Camera-type eye (tissue), 1 donor: ENCODE results near the gene UGGT1. TPM values are rescaled to one million over a fixed set of nuclear protein-coding genes. Genes with fewer than 3 reads are reported as not detected.

Experiments
- total RNA-seq: library from RNA; depleted of rRNA; stranded (reverse); fragments of >200 nt; gene quantifications from one replicate; pipeline ENCODE4 v1.2.3, GENCODE V29; 2014

The UGGT1 gene, protein sequence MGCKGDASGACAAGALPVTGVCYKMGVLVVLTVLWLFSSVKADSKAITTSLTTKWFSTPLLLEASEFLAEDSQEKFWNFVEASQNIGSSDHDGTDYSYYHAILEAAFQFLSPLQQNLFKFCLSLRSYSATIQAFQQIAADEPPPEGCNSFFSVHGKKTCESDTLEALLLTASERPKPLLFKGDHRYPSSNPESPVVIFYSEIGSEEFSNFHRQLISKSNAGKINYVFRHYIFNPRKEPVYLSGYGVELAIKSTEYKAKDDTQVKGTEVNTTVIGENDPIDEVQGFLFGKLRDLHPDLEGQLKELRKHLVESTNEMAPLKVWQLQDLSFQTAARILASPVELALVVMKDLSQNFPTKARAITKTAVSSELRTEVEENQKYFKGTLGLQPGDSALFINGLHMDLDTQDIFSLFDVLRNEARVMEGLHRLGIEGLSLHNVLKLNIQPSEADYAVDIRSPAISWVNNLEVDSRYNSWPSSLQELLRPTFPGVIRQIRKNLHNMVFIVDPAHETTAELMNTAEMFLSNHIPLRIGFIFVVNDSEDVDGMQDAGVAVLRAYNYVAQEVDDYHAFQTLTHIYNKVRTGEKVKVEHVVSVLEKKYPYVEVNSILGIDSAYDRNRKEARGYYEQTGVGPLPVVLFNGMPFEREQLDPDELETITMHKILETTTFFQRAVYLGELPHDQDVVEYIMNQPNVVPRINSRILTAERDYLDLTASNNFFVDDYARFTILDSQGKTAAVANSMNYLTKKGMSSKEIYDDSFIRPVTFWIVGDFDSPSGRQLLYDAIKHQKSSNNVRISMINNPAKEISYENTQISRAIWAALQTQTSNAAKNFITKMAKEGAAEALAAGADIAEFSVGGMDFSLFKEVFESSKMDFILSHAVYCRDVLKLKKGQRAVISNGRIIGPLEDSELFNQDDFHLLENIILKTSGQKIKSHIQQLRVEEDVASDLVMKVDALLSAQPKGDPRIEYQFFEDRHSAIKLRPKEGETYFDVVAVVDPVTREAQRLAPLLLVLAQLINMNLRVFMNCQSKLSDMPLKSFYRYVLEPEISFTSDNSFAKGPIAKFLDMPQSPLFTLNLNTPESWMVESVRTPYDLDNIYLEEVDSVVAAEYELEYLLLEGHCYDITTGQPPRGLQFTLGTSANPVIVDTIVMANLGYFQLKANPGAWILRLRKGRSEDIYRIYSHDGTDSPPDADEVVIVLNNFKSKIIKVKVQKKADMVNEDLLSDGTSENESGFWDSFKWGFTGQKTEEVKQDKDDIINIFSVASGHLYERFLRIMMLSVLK (N-terminal part only)
- 79.1 TPM for total RNA-seq

DNA sequence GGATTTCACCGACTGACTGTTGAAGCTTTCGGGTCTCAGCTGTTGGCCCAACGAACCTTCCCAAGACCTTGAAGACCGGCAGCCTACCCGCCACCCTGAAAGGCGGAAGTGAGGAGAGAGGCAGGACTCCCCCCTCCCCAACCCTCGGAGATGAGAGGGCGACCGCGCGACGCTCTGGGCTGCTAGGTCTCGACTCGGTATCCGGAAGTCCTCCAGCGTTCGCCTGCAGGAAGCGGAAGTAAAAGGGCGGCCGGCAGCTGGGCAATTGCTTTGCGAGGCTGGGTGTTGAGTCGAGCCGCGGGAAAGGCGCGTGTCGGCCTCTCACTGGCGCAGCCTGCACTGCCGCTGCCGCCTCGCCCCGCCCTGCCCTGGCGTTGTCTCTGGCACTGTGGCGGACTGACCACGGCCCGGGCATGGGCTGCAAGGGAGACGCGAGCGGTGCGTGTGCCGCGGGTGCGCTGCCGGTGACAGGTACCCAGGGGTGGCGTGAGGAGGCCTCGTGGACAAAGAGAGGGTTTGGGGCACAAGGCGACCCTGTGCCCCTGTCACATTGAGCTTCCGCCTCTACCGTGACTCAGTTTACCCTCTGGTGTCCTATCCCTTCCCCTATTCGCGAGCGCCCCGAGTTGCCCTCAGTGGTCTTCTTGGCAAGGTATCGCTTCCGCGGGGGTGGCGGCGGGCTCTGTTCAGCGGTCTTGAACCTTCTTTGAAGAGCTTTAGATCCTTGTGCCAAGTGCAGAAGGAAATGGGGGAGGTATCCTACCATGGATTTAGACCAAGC, at the start of gene UGGT1:
TSS of gene UGGT1 (plus strand) at position 256 of the 781 bp plus-strand sequence. CDS start at position 414, 158 bp downstream.

Other genes with a start within 250 kb of the UGGT1 start
- 32.2 TPM for gene POLR2D, start 233.0 kb upstream of the UGGT1 start, total RNA-seq
- gene AMMECR1L, start 205.2 kb upstream of the UGGT1 start, total RNA-seq, result 19.6 TPM
- 8.7 TPM for gene SAP130, start 63.1 kb upstream of the UGGT1 start, total RNA-seq
- 64.9 TPM for gene HS6ST1, start 227.7 kb downstream of the UGGT1 start, total RNA-seq